ELR (cell line): ENCODE measurements around the gene OR10A3.
A peak's percentile ranks its signal among the peaks of the same experiment; 100 is the strongest.
"Not testable (repeated sequence)": the region's sequence is repeated elsewhere in the genome, so short reads cannot be mapped to it uniquely, and the experiment has no call there.

ENCODE experiments used
- DNase-seq: peaks from one replicate; pipeline ENCODE4 v3.0.0-alpha.2; 2015; ENCODE audit warnings: low read depth

The OR10A3 gene

GRCh38 chr11:7941608-7942007 is at the start of gene OR10A3:
Gene OR10A3 (minus strand): TSS chr11:7941708. CDS start chr11:7939520, 2,188 bp downstream.
- no peak for DNase-seq

GRCh38 chr11:7987560-7987883 is 46.0 kb upstream of the OR10A3 start:
- DNase-seq, result not testable (repeated sequence)

- DNase-seq, result peak; percentile 100
These were observed 45.5 kb upstream of the OR10A3 start, which contains the start of gene EIF3F for GRCh38 chr11:7986768-7987559. Gene EIF3F (plus strand): TSS chr11:7987337. CDS start chr11:7987353, 16 bp downstream.

- DNase-seq, result no peak
These were observed 42.5 kb upstream of the OR10A3 start for GRCh38 chr11:7983832-7984590.

GRCh38 chr11:7982582-7983119 is 41.1 kb upstream of the OR10A3 start:
- no peak for DNase-seq

GRCh38 chr11:7981619-7982157 is 40.2 kb upstream of the OR10A3 start:
- DNase-seq, result no peak

GRCh38 chr11:7977232-7977917 is 35.9 kb upstream of the OR10A3 start:
- peak; percentile 94 for DNase-seq

- DNase-seq, result peak; percentile 10
These were observed 33.2 kb upstream of the OR10A3 start for GRCh38 chr11:7974668-7975067.

- peak; percentile 40 for DNase-seq
These were observed 31.5 kb upstream of the OR10A3 start for GRCh38 chr11:7973011-7973410.

- DNase-seq, result no peak
These were observed 30.3 kb upstream of the OR10A3 start for GRCh38 chr11:7971846-7972245.

GRCh38 chr11:7969756-7970646 is 28.5 kb upstream of the OR10A3 start:
- peak; percentile 49 for DNase-seq

- peak; percentile 25 for DNase-seq
These were observed 27.2 kb upstream of the OR10A3 start for GRCh38 chr11:7968686-7969085.

GRCh38 chr11:7967826-7968225 is 26.3 kb upstream of the OR10A3 start:
- DNase-seq, result no peak

GRCh38 chr11:7967097-7967496 is 25.6 kb upstream of the OR10A3 start:
- DNase-seq, result peak; percentile 10

GRCh38 chr11:7965386-7965785 is 23.9 kb upstream of the OR10A3 start, which contains the start of gene NLRP10:
Gene NLRP10 (minus strand): TSS chr11:7965447. CDS start chr11:7963495, 1,952 bp downstream.
- DNase-seq, result peak; percentile 84

- peak; percentile 61 for DNase-seq
These were observed 23.4 kb upstream of the OR10A3 start for GRCh38 chr11:7964873-7965272.

GRCh38 chr11:7964261-7964660 is 22.8 kb upstream of the OR10A3 start:
- no peak for DNase-seq

- no peak for DNase-seq
These were observed 13.7 kb upstream of the OR10A3 start for GRCh38 chr11:7955191-7955590.

- DNase-seq, result no peak
These were observed 8.4 kb upstream of the OR10A3 start for GRCh38 chr11:7949934-7950333.

- DNase-seq, result no peak
These were observed 2.6 kb upstream of the OR10A3 start for GRCh38 chr11:7944123-7944522.

- no peak for DNase-seq
These were observed 362 bp downstream of the OR10A3 start for GRCh38 chr11:7941146-7941545.
